IMR-90 (cell line): Measurements from ENCODE around the gene NUP43.

Experiments
- BHLHE40 ChIP-seq: fragments of 150-350 bp; IDR thresholded peaks from 2 replicates; pipeline ENCODE4 v1.6.1; 2016; ENCODE audit warnings: mild to moderate bottlenecking, low read depth, low read length
- CHD1 ChIP-seq: IDR thresholded peaks from 2 replicates; pipeline ENCODE4 v1.6.1; 2012; ENCODE audit warnings: low read depth, low read length, improper control_type of control experiment
- CTCF ChIP-seq: conservative IDR thresholded peaks from 2 replicates; pipeline ENCODE4 v1.5.1; 2012; ENCODE audit warnings: mild to moderate bottlenecking, low read depth, low read length, improper control_type of control experiment
- MAZ ChIP-seq: IDR thresholded peaks from 2 replicates; pipeline ENCODE4 v1.6.1; 2012; ENCODE audit warnings: low read depth, mild to moderate bottlenecking, low read length, improper control_type of control experiment, moderate library complexity, borderline replicate concordance
- MXI1 ChIP-seq: IDR thresholded peaks from 2 replicates; pipeline ENCODE4 v1.6.1; 2012; ENCODE audit warnings: low read depth, mild to moderate bottlenecking, low read length, moderate library complexity, borderline replicate concordance
- NFE2L2 ChIP-seq: fragments of 150-350 bp; IDR thresholded peaks from 2 replicates; pipeline ENCODE4 v1.6.1; 2016; ENCODE audit warnings: low read depth, mild to moderate bottlenecking, low read length
- POLR2A ChIP-seq: IDR thresholded peaks from 2 replicates; pipeline ENCODE4 v1.6.1; 2012; ENCODE audit warnings: mild to moderate bottlenecking, low read depth, low read length
- RAD21 ChIP-seq: IDR thresholded peaks from 2 replicates; pipeline ENCODE4 v1.6.1; 2012; ENCODE audit warnings: low read length, improper control_type of control experiment
- RFX5 ChIP-seq: IDR thresholded peaks from 2 replicates; pipeline ENCODE4 v1.8.0; 2012; ENCODE audit warnings: low read depth, mild to moderate bottlenecking, low read length, moderate library complexity
- SMC3 ChIP-seq: fragments of 150-350 bp; IDR thresholded peaks from 2 replicates; pipeline ENCODE4 v1.6.1; 2016; ENCODE audit warnings: low read depth, mild to moderate bottlenecking, antibody characterized with exemption, low read length, moderate library complexity
- TF ChIP-seq, protein P1 (sequence below): fragments of 150-350 bp; IDR thresholded peaks from 2 replicates; pipeline ENCODE4 v1.6.1; 2017; ENCODE audit warnings: mild to moderate bottlenecking, antibody characterized with exemption, low read length, low read depth
- TF ChIP-seq, protein P2 (sequence below): fragments of 150-350 bp; IDR thresholded peaks from 2 replicates; pipeline ENCODE4 v1.6.1; 2016; ENCODE audit warnings: low read depth, mild to moderate bottlenecking, low read length, moderate library complexity, borderline replicate concordance

DNA sequence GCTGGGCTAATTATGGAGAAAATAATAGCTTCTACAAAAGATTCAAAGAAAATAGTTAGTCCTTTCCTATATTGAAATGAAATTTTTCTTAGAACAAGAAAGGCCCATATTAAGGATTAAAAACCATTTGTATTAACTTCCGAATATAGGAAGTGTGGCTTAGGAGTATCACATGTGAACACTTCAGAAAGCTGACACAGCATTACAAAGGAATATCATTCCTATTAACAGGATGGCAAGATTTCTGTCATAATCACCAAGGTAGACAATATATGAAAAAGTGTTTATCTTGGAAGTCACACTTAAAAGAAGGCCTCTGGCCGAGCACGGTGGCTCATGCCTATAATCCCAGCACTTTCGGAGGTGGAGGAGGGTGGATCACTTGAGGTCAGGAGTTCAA, 23.1 kb downstream of the NUP43 start:
- no peak for TF ChIP-seq POLR2A
- TF ChIP-seq, protein P1, sequence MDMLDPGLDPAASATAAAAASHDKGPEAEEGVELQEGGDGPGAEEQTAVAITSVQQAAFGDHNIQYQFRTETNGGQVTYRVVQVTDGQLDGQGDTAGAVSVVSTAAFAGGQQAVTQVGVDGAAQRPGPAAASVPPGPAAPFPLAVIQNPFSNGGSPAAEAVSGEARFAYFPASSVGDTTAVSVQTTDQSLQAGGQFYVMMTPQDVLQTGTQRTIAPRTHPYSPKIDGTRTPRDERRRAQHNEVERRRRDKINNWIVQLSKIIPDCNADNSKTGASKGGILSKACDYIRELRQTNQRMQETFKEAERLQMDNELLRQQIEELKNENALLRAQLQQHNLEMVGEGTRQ, result no peak
- TF ChIP-seq CTCF, result no peak
- no peak for TF ChIP-seq RFX5
- no peak for TF ChIP-seq MXI1
- no peak for TF ChIP-seq NFE2L2
- TF ChIP-seq, protein P2, sequence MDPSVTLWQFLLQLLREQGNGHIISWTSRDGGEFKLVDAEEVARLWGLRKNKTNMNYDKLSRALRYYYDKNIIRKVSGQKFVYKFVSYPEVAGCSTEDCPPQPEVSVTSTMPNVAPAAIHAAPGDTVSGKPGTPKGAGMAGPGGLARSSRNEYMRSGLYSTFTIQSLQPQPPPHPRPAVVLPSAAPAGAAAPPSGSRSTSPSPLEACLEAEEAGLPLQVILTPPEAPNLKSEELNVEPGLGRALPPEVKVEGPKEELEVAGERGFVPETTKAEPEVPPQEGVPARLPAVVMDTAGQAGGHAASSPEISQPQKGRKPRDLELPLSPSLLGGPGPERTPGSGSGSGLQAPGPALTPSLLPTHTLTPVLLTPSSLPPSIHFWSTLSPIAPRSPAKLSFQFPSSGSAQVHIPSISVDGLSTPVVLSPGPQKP, result no peak
- no peak for TF ChIP-seq MAZ
- no peak for TF ChIP-seq BHLHE40
- no peak for TF ChIP-seq CHD1
- no peak for TF ChIP-seq RAD21
- no peak for TF ChIP-seq SMC3
